Panc1 (cell line): Measurements from ENCODE around the gene GARS1.

ENCODE experiments used
- POLR2AphosphoS5 ChIP-seq: IDR thresholded peaks from 2 replicates; pipeline ENCODE4 v1.6.1; 2012; ENCODE audit warnings: mild to moderate bottlenecking, low read depth, low read length, moderate library complexity
- SIN3A ChIP-seq: IDR thresholded peaks from 2 replicates; pipeline ENCODE4 v1.6.1; 2012; ENCODE audit warnings: low read depth, mild to moderate bottlenecking, low read length, moderate library complexity, borderline replicate concordance; ENCODE audit not compliant: insufficient read depth
- TF ChIP-seq, protein P1 (sequence below): fragments of 450-650 bp; IDR thresholded peaks from 2 replicates; pipeline ENCODE4 v1.5.1; 2017; ENCODE audit warnings: mild to moderate bottlenecking

DNA sequence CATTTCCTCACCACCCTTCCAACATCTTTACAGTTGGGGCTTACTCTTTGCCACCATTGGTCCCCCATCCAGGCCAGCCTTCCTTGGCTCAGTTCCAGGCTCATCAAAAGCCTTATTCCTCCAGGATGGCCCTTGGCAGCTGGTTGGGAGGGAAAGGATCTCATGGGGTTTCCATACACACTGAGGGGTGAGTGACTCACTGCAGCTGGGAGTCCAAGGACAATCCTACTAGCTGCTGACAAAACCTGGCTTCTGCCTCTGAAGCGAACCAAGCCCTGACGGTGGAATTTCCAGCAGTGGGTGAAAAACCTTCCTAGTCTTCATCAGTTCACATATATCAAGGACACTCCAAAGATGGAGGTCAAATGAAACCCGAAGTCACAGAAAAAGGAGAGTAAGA, 64.6 kb downstream of the GARS1 start:
- TF ChIP-seq, protein P1, sequence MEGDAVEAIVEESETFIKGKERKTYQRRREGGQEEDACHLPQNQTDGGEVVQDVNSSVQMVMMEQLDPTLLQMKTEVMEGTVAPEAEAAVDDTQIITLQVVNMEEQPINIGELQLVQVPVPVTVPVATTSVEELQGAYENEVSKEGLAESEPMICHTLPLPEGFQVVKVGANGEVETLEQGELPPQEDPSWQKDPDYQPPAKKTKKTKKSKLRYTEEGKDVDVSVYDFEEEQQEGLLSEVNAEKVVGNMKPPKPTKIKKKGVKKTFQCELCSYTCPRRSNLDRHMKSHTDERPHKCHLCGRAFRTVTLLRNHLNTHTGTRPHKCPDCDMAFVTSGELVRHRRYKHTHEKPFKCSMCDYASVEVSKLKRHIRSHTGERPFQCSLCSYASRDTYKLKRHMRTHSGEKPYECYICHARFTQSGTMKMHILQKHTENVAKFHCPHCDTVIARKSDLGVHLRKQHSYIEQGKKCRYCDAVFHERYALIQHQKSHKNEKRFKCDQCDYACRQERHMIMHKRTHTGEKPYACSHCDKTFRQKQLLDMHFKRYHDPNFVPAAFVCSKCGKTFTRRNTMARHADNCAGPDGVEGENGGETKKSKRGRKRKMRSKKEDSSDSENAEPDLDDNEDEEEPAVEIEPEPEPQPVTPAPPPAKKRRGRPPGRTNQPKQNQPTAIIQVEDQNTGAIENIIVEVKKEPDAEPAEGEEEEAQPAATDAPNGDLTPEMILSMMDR, result no peak
- no peak for TF ChIP-seq POLR2AphosphoS5
- TF ChIP-seq SIN3A, result no peak
